ENCODE measurements around the gene RNF26.

Gene RNF26

DNA sequence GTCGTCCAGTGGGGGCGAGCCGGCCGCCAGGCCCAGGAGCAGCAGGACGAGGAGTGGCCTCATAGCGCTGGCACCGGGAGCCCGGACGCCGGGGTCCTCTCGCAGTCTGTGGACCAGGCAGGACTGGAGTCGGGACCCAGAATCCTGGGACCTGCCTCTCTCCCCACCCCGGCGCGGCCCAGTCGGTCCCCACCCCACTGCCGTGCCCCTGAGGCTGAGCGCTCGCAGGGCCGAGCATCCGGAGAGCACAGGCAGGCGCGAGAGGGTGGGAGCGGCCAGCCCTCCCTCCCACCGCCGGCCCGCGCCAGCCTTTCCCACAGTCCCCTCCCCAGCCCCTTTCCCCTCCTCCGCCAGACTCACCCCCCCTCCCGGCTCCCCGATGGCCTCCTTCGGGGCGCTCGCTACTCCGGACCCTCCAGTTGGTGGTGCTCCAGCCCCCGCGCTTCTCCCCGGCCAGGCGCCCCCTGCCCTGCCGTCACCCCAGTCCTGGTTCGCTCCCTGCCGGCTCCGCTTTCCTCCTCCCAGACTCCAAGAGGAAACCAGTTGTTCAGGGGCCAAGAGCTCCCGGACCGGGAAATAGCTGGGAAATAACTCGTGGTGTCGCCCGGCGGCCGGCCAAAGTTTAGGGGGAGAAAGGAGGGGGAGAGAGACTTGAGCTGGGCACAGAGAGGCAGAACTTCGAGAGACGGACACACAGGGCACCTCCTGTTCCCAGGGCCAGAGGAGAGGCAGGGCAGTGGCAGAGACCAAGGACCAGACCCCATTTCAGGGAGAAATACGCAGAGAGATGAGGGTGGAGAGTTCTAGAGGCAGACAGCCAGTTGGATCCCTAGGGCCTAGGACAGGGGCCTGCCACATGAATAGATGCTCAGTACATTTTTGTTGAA is 6.3 kb downstream of the RNF26 start, which contains the start of gene C1QTNF5:
TSS of gene C1QTNF5 (minus strand) at position 549 of the 887 bp plus-strand sequence. CDS start at position 63, 486 bp downstream.
- no peak for DNase-seq (ENCODE audit: low read depth)
- H3K4me3 ChIP-seq (ENCODE audit: low read depth, low read length): no peak within 1 kb of the TSS
- TF ChIP-seq, protein P1, sequence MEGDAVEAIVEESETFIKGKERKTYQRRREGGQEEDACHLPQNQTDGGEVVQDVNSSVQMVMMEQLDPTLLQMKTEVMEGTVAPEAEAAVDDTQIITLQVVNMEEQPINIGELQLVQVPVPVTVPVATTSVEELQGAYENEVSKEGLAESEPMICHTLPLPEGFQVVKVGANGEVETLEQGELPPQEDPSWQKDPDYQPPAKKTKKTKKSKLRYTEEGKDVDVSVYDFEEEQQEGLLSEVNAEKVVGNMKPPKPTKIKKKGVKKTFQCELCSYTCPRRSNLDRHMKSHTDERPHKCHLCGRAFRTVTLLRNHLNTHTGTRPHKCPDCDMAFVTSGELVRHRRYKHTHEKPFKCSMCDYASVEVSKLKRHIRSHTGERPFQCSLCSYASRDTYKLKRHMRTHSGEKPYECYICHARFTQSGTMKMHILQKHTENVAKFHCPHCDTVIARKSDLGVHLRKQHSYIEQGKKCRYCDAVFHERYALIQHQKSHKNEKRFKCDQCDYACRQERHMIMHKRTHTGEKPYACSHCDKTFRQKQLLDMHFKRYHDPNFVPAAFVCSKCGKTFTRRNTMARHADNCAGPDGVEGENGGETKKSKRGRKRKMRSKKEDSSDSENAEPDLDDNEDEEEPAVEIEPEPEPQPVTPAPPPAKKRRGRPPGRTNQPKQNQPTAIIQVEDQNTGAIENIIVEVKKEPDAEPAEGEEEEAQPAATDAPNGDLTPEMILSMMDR (IDR thresholded peaks at IDR 0.05; ENCODE audit: low read depth, low read length): no peak
- TF ChIP-seq POLR2A (IDR thresholded peaks at IDR 0.05; ENCODE audit: extremely low read depth, insufficient read length) (no peak), MYC (IDR thresholded peaks at IDR 0.05; ENCODE audit: low read depth, low read length) (no peak)
- TF ChIP-seq, protein P2, sequence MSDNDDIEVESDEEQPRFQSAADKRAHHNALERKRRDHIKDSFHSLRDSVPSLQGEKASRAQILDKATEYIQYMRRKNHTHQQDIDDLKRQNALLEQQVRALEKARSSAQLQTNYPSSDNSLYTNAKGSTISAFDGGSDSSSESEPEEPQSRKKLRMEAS (IDR thresholded peaks at IDR 0.05; ENCODE audit: low read depth, low read length): no peak

DNA sequence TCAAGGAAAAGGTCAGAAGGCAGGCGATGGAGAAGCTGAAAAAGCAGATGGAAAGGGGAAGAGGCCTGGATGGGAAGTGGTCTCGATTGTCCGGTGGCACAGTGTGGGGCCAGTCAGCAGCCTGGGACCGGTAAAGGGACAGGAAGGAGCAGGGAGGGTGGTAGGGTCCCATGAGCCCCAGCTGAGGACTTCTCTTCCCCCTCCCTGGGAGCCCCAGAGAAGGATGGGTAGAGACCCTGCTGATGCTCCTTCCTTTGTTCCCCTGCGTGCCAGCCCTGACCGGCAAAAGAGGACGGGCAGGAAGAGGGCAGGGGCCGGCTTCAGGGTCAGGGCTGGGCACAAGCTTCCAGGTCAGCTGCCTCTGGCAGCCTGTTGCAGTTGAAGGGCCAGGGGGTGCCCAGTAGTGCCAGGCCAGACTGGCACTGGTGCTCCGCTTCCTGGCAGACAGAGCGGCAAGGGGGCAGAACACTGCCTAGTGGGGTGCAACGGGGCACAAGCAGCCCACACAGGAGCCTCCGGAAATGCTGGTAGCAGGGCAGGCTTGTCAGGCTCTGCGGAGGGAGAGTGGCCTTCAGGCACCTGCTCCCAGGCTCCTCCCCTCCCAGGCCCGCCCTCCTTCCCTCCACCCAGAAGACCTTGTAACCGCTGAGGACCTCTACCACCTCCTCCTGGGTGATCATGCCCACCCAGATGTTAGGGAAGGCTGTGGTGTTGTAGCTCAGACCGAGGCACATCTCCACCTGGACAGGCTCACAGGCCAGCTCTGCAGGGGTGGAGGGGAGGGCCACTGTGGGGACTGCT is 7.1 kb downstream of the RNF26 start:
- no peak overlapping the region for H3K4me3 ChIP-seq (ENCODE audit: low read depth, low read length)
- TF ChIP-seq MYC (IDR thresholded peaks at IDR 0.05; ENCODE audit: low read depth, low read length) (no peak), POLR2A (IDR thresholded peaks at IDR 0.05; ENCODE audit: extremely low read depth, insufficient read length) (no peak)
- TF ChIP-seq, protein P1 (IDR thresholded peaks at IDR 0.05; ENCODE audit: low read depth, low read length): no peak
- TF ChIP-seq, protein P2 (IDR thresholded peaks at IDR 0.05; ENCODE audit: low read depth, low read length): no peak
- no peak for DNase-seq (ENCODE audit: low read depth)

DNA sequence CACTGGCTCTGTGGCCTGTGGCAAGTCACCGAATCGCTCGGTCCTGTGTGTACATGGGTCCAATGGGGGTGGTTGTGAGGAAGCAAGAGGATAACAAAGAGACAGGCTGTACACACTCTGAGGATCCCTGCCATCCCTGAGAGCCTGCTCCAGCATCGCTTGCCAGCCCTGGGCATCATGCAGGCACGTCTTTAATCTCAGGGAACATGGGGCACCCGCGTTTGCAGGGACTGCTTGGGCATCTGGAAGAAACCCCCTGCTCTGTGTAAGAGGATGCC is 7.6 kb downstream of the RNF26 start:
- H3K4me3 ChIP-seq (ENCODE audit: low read depth, low read length): no peak overlapping the region
- no peak for DNase-seq (ENCODE audit: low read depth)
- TF ChIP-seq POLR2A (IDR thresholded peaks at IDR 0.05; ENCODE audit: extremely low read depth, insufficient read length) (no peak), MYC (IDR thresholded peaks at IDR 0.05; ENCODE audit: low read depth, low read length) (no peak)
- TF ChIP-seq, protein P1 (IDR thresholded peaks at IDR 0.05; ENCODE audit: low read depth, low read length): no peak
- TF ChIP-seq, protein P2 (IDR thresholded peaks at IDR 0.05; ENCODE audit: low read depth, low read length): no peak

DNA sequence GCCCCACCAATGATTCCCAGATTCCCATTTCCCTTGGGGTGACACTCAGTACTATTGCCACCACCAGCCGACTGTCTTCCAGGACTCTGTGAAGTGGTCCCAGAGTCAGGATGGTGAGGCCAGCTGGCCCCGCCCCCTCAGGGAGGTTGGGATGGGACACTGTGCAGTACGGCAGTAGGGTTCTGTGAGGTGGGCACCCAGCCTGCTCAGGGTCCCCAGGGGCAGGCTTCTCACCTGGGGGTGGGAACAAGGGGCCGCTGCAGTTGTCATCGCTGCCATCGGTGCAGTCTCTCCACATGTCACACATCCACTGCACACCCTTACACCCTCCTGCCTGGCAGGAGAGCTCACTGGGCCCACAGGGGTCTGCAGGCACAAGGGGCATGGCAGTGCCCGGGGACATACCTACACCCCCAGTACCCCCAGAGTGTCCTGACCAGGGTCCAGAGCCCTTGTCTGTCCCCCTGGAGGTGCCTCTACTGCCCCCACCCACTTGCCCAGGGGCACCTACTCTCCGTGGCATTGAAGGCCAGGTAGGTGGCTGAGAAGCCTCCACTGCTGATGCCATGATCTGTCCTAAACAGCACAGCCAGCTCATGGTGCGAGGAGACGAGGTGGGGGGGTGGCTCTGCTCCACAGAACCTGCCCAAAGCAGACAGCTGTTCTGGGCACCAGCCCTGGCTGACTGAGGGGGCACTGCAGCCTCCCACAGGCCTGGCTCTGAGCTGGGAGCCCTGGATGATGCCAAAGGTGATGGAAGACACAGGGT is 8.2 kb downstream of the RNF26 start:
- no peak overlapping the region for H3K4me3 ChIP-seq (ENCODE audit: low read depth, low read length)
- no peak for DNase-seq (ENCODE audit: low read depth)
- no peak for TF ChIP-seq POLR2A (IDR thresholded peaks at IDR 0.05; ENCODE audit: extremely low read depth, insufficient read length)
- TF ChIP-seq, protein P1 (IDR thresholded peaks at IDR 0.05; ENCODE audit: low read depth, low read length): no peak

DNA sequence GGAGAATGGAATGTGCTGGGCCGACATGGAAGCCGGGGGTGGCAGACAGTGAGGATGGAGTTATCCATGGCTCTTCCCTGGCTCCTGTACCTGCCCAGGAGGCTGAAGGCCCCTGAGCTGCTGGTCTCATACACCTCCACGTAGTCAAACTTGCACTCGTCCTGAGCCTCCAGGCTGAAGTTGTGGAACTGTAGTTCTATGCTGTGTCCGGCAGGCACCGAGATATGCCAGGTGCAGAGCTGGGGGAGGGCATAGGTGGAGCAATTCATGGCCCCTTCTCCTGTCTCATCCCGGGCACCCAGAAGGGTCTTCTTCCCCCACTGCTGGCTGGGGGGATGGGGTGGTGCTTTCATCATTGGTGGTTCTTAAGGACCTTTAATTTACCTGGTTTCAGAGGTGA is 9.4 kb downstream of the RNF26 start:
- TF ChIP-seq MYC (IDR thresholded peaks at IDR 0.05; ENCODE audit: low read depth, low read length): no peak
- TF ChIP-seq POLR2A (IDR thresholded peaks at IDR 0.05; ENCODE audit: extremely low read depth, insufficient read length): no peak
- TF ChIP-seq, protein P2 (IDR thresholded peaks at IDR 0.05; ENCODE audit: low read depth, low read length): no peak
- no peak overlapping the region for H3K4me3 ChIP-seq (ENCODE audit: low read depth, low read length)
- no peak for DNase-seq (ENCODE audit: low read depth)

All from NB4 (cell line).